ENCODE results near the gene CCDC82.

CCDC82 gene

GRCh38 chr11:96361778-96362177, 27.9 kb downstream of the CCDC82 start:
- no peak for DNase-seq (ENCODE audit: low spot score)

- no peak for DNase-seq (ENCODE audit: low spot score)
These were observed 31.4 kb downstream of the CCDC82 start for GRCh38 chr11:96358321-96358720.

- no peak for DNase-seq (ENCODE audit: low spot score)
These were observed 31.9 kb downstream of the CCDC82 start for GRCh38 chr11:96357794-96358193.

- DNase-seq (ENCODE audit: low spot score): no peak
These were observed 32.9 kb downstream of the CCDC82 start for GRCh38 chr11:96356848-96357247.

- peak; percentile 94 for DNase-seq (ENCODE audit: low spot score)
These were observed 46.6 kb downstream of the CCDC82 start, which contains the start of gene MAML2 for GRCh38 chr11:96342961-96343711. Gene MAML2, minus strand, starts transcription at chr11:96343195. Its CDS starts 1,300 bp downstream, at chr11:96341895.

- DNase-seq (ENCODE audit: low spot score): no peak
These were observed 47.4 kb downstream of the CCDC82 start for GRCh38 chr11:96342014-96342960.

GRCh38 chr11:96341211-96342013, 48.3 kb downstream of the CCDC82 start:
- peak; percentile 63 for DNase-seq (ENCODE audit: low spot score)

- DNase-seq (ENCODE audit: low spot score): no peak
These were observed 49.2 kb downstream of the CCDC82 start for GRCh38 chr11:96340555-96340885.

- DNase-seq (ENCODE audit: low spot score): no peak
These were observed 49.8 kb downstream of the CCDC82 start for GRCh38 chr11:96339706-96340554.

- no peak for DNase-seq (ENCODE audit: low spot score)
These were observed 50.6 kb downstream of the CCDC82 start for GRCh38 chr11:96338910-96339705.

GRCh38 chr11:96337541-96338431, 51.9 kb downstream of the CCDC82 start:
- no peak for DNase-seq (ENCODE audit: low spot score)

- no peak for DNase-seq (ENCODE audit: low spot score)
These were observed 54.3 kb downstream of the CCDC82 start for GRCh38 chr11:96335388-96335787.

GRCh38 chr11:96334219-96334618, 55.5 kb downstream of the CCDC82 start:
- DNase-seq (ENCODE audit: low spot score): no peak

GRCh38 chr11:96333191-96333719, 56.5 kb downstream of the CCDC82 start:
- DNase-seq (ENCODE audit: low spot score): no peak

- DNase-seq (ENCODE audit: low spot score): no peak
These were observed 57.5 kb downstream of the CCDC82 start for GRCh38 chr11:96332126-96332771.

GRCh38 chr11:96331699-96332116, 58.0 kb downstream of the CCDC82 start:
- DNase-seq (ENCODE audit: low spot score): no peak

GRCh38 chr11:96330511-96330859, 59.2 kb downstream of the CCDC82 start:
- DNase-seq (ENCODE audit: low spot score): no peak

GRCh38 chr11:96329855-96330510, 59.7 kb downstream of the CCDC82 start:
- DNase-seq (ENCODE audit: low spot score): no peak

Measured in hepatic stellate cell (primary cell).